ENCODE measurements around the gene OPN3.
A peak's percentile ranks its signal among the peaks of the same experiment; 100 is the strongest.

The OPN3 gene

DNA sequence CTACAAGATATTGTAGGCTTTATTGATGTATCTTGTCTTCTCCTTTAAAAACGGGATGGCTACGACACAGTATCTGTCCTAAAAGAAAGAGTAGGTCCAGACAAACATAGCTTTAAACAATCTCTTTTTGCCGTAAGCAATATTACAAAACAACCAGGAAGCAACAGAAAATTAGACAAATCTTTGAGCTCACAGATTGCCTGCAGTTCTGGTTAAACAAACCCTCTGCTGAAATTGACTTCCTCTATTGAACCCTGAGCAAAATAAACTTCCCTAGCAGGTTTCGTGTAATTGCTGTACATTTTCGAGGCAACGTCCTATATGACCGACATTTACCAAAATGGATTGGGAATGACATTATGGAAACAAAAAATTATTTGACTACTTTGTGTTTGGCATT, 50.6 kb downstream of the OPN3 start:
- no peak for DNase-seq (ENCODE audit: low spot score)

GRCh38 chr1:241586905-241587512, 53.2 kb downstream of the OPN3 start:
- peak; percentile 55 for DNase-seq (ENCODE audit: low spot score)

DNA sequence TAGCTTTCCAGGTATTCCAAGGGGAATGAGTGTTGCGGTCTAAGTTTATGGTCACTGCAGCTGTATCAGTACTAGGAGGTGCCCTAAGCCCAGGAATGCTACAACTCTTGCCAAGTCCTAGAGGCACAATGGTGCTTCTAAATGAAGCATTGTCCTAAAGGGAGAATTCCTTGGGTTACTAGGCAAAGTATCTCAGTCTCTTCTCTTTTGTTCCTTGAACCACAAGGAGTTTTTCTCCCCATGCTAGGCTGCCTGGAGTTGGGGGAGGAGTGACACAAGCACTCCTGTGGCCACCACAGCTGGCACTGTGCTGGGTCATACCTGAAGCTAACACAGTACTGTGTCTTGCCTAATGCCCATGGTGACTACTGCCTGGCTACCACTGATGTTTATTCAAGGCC, 57.2 kb downstream of the OPN3 start:
- no peak for DNase-seq (ENCODE audit: low spot score)

GRCh38 chr1:241579434-241579833, 60.7 kb downstream of the OPN3 start:
- DNase-seq (ENCODE audit: low spot score): peak; percentile 24

DNA sequence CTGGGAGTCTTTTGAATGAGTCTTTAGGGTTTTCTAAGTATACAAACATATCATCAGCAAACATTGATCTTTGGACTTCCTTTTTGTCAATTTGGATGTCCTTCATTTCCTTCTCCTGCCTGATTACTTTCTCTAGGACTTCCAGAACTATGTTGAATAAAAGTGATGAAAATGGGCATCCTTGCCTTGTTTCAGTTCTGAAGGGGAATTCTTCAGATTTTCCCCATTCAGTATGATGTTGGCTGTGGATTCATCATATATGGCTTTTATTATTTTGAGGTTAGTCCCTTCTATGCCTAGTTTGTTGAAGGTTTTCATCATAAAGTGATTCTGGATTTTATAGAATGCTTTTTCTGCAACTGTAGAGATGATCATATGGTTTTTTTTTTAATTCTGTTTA, 66.0 kb downstream of the OPN3 start:
- DNase-seq (ENCODE audit: low spot score): no peak

- no peak for DNase-seq (ENCODE audit: low spot score)
These were observed 70.3 kb downstream of the OPN3 start for GRCh38 chr1:241569848-241570247.

DNA sequence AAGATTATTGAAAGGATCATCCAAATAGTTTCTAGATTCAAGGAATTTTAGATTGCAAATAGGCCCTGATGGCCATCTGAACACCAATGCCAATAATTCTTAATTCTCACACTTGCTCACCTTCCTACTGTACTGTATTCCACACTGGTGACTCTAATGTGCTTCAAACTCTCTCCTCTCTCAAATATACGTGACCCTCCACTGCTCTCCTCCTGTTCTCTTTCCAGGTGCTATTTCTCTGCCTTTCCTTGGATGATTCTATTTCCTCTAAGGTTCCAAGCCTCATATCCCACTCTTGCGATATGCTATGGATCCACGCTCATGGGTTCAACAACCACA, 79.4 kb downstream of the OPN3 start:
- DNase-seq (ENCODE audit: low spot score): no peak

DNA sequence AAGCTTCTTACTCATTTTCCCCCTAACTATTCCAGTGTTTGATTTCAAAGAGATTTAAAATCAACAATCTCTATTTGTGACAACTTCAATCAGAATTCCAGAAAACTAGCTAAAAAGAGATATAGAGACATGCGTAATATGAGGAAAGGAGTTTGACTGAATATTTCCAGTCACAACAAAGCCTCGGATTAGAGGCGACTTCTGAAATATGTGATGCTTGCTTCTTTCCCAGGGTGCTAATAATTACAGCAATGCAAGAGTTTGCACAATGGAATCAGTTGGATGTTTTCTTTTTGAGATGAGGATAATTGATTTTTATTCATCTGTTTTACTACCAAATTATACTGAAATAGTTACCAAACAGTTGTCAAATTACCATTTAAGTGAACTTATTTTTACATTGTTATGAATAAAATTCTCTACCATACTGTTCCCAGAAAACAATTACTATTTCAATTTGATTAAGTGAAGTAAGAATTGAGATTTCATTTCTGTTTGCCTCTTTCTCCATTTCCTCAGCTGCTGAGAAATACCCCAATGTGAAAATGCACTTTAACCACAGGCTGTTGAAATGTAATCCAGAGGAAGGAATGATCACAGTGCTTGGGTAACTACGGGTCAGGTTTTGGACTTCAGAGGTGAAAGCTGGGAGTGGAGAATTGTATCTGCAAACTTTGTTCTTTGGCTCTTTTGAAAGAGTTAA, 79.9 kb downstream of the OPN3 start:
- no peak for DNase-seq (ENCODE audit: low spot score)

DNA sequence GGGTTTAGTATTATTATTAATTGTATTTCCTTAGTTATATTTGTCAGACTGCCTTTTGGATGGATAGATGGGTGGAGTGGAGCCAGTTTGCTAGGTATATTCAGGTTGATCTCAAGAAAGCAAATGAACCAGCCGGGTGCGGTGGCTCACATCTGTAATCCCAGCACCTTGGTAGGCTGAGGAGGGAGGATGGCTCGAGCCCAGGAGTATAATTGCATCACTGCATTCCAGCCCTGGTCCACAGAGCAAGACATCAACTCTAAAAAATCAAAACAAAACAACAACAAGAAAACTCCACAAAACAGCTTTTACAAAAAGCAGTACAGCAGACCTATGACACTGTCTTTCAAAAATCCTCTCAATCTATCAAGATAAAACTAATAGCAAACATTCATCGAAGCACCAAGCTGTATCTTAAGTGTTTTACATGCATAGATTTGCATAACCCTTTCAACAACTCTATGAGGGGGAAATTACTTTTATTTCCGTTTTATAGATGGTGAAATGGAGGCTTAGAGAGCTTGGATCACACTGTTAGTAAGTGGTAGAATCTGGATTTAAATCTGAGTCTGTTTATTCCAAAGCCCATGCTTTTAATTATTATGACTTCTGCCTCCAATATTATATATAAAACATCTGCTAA, 82.5 kb downstream of the OPN3 start:
- no peak for DNase-seq (ENCODE audit: low spot score)

GRCh38 chr1:241557031-241557430, 83.1 kb downstream of the OPN3 start:
- DNase-seq (ENCODE audit: low spot score): no peak

GRCh38 chr1:241555526-241555925, 84.6 kb downstream of the OPN3 start:
- no peak for DNase-seq (ENCODE audit: low spot score)

- DNase-seq (ENCODE audit: low spot score): no peak
These were observed 86.1 kb downstream of the OPN3 start for GRCh38 chr1:241553886-241554592.

- DNase-seq (ENCODE audit: low spot score): peak; percentile 54
These were observed 88.2 kb downstream of the OPN3 start for GRCh38 chr1:241551759-241552638.

GRCh38 chr1:241550318-241550717, 89.9 kb downstream of the OPN3 start:
- no peak for DNase-seq (ENCODE audit: low spot score)

DNA sequence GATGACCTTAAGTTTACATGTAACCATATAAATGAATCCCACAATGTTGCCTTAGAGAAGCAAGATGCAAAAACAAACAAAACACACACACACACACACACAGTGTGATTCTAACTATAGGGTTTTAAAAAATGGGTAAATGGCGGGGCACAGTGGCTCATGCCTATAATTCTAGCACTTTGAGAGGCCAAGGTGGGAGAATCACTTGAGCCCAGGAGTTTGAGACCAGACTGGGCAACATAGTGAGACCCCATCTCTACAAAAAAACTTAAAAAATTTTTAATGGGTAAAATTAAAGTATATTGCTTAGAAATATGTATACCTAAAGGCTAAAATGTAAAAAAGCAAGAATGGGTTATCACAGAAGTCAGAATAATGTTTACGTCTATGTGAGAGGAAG, 92.2 kb downstream of the OPN3 start:
- no peak for DNase-seq (ENCODE audit: low spot score)
